Ishikawa (cell line): ENCODE results near the gene PLA2G5.

Source experiments
- CREB1 ChIP-seq: IDR thresholded peaks from 2 replicates; pipeline ENCODE4 v1.6.1; 2012; ENCODE audit warnings: low read depth
- EGR1 ChIP-seq: IDR thresholded peaks from 2 replicates; pipeline ENCODE4 v1.6.1; 2012
- NFIC ChIP-seq: IDR thresholded peaks from 2 replicates; pipeline ENCODE4 v1.6.1; 2012
- RAD21 ChIP-seq: IDR thresholded peaks from 2 replicates; pipeline ENCODE4 v1.6.1; 2012; ENCODE audit warnings: low read depth
- TAF1 ChIP-seq: IDR thresholded peaks from 2 replicates; pipeline ENCODE4 v1.6.1; 2012; ENCODE audit warnings: low read depth, mild to moderate bottlenecking
- TCF12 ChIP-seq: IDR thresholded peaks from 2 replicates; pipeline ENCODE4 v1.6.1; 2012; ENCODE audit warnings: low read depth
- TEAD4 ChIP-seq: IDR thresholded peaks from 2 replicates; pipeline ENCODE4 v1.6.1; 2012
- YY1 ChIP-seq: IDR thresholded peaks from 2 replicates; pipeline ENCODE4 v1.6.1; 2012; ENCODE audit warnings: low read depth
- TF ChIP-seq, protein P1 (sequence below): IDR thresholded peaks from 2 replicates; pipeline ENCODE4 v1.6.1; 2012; ENCODE audit warnings: low read depth, mild to moderate bottlenecking

DNA sequence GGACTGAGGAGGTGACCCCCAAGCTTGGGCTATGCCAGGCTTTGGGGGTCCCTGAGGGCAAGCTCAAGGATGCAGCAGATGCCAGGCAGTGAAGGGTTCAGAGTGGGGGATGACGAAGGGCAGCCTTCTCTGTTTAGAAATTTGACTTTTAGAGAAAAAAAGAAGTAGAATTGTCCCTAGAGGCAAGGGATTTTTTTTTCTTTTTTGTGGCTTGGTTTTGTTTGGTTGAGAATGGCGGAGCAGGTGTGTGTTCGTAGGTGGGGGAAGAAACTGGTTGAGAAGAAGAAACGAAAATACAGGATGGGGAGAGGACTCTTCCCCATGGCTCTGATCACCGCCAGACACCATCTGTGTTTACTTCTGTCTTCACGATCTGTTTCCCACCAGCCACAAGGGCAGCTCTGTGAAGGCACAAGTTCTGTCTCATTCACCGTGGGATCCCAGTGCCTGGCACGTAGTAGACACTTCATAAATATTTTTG, 8.2 kb downstream of the PLA2G5 start:
- TF ChIP-seq NFIC (no peak), TEAD4 (no peak), TAF1 (no peak), TCF12 (no peak), CREB1 (no peak), RAD21 (no peak), EGR1 (no peak), YY1 (no peak)
- TF ChIP-seq, protein P1, sequence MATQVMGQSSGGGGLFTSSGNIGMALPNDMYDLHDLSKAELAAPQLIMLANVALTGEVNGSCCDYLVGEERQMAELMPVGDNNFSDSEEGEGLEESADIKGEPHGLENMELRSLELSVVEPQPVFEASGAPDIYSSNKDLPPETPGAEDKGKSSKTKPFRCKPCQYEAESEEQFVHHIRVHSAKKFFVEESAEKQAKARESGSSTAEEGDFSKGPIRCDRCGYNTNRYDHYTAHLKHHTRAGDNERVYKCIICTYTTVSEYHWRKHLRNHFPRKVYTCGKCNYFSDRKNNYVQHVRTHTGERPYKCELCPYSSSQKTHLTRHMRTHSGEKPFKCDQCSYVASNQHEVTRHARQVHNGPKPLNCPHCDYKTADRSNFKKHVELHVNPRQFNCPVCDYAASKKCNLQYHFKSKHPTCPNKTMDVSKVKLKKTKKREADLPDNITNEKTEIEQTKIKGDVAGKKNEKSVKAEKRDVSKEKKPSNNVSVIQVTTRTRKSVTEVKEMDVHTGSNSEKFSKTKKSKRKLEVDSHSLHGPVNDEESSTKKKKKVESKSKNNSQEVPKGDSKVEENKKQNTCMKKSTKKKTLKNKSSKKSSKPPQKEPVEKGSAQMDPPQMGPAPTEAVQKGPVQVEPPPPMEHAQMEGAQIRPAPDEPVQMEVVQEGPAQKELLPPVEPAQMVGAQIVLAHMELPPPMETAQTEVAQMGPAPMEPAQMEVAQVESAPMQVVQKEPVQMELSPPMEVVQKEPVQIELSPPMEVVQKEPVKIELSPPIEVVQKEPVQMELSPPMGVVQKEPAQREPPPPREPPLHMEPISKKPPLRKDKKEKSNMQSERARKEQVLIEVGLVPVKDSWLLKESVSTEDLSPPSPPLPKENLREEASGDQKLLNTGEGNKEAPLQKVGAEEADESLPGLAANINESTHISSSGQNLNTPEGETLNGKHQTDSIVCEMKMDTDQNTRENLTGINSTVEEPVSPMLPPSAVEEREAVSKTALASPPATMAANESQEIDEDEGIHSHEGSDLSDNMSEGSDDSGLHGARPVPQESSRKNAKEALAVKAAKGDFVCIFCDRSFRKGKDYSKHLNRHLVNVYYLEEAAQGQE = no peak
